HepG2 (cell line): ENCODE results near the gene PRR27. TPM values are rescaled to one million over a fixed set of nuclear protein-coding genes. Genes with fewer than 3 reads are reported as not detected.

Experiments
- GFI1 ChIP-seq: sonication (generic); formaldehyde crosslinking; IDR thresholded peaks from 2 replicates; pipeline ENCODE4 v1.5.0; 2020; ENCODE audit warnings: missing genetic modification reagents, mild to moderate bottlenecking, borderline replicate concordance
- MIER3 ChIP-seq: IDR thresholded peaks from 2 replicates; pipeline ENCODE4 v1.6.1; 2016; ENCODE audit warnings: missing compliant biosample characterization, borderline replicate concordance
- PHF21A ChIP-seq: sonication (generic); formaldehyde crosslinking; IDR thresholded peaks from 2 replicates; pipeline ENCODE4 v1.5.0; 2020; ENCODE audit warnings: mild to moderate bottlenecking, missing genetic modification reagents
- TCF12 ChIP-seq, 2 experiments: fragments of 450-650 bp in 1 of 2; sonication (generic) in 1 of 2; formaldehyde crosslinking in 1 of 2; IDR thresholded peaks; 2 replicates each; pipeline versions ENCODE4 v1.6.1 to v1.8.0; 2017 to 2022; ENCODE audit warnings: antibody characterized with exemption in 1 of 2, mild to moderate bottlenecking in 1 of 2, missing genetic modification reagents in 1 of 2, moderate library complexity in 1 of 2
- TSC22D2 ChIP-seq: sonication (generic); formaldehyde crosslinking; IDR thresholded peaks from 2 replicates; pipeline ENCODE4 v1.5.1; 2020; ENCODE audit warnings: missing genetic modification reagents, mild to moderate bottlenecking, borderline replicate concordance
- ZNF558 ChIP-seq: sonication (generic); formaldehyde crosslinking; IDR thresholded peaks from 2 replicates; pipeline ENCODE4 v1.9.0; 2022; ENCODE audit warnings: mild to moderate bottlenecking, missing genetic modification reagents, borderline replicate concordance
- polyA plus RNA-seq, 8 experiments: library from polyadenylated mRNA; depleted of rRNA in 3 of 8; stranded (reverse) in 7 of 8; unstranded in 1 of 8; fragments of >200 nt; fragmentation: Illumina TruSeq in 4 of 8; extraction: Trizol in 4 of 8; gene quantifications; 2 replicates each; pipeline versions ENCODE4 v1.2.1 to v1.2.3, GENCODE V29; 2011 to 2016; ENCODE audit warnings: low read depth in 4 of 8, missing spikeins in 1 of 8, mixed read lengths in 1 of 8; ENCODE audit not compliant: insufficient read depth in 1 of 8
- total RNA-seq, 5 experiments: library from RNA; depleted of rRNA; stranded (reverse); fragments of >200 nt; fragmentation: Illumina TruSeq; extraction: Trizol; gene quantifications; 2 replicates each; pipeline ENCODE4 v1.2.3, GENCODE V29; 2016; ENCODE audit warnings: low read depth in 1 of 5
- TF ChIP-seq, protein P1 (sequence below): sonication (generic); formaldehyde crosslinking; IDR thresholded peaks from 2 replicates; pipeline ENCODE4 v1.8.0; 2022; ENCODE audit warnings: mild to moderate bottlenecking, missing genetic modification reagents
- TF ChIP-seq, protein P2 (sequence below): sonication (generic); formaldehyde crosslinking; IDR thresholded peaks from 2 replicates; pipeline ENCODE4 v1.8.1; 2023; ENCODE audit warnings: missing genetic modification reagents, mild to moderate bottlenecking, borderline replicate concordance
- TF ChIP-seq, protein P3 (sequence below): IDR thresholded peaks from 2 replicates; pipeline ENCODE4 v1.6.1; 2018; ENCODE audit warnings: missing genetic modification reagents, mild to moderate bottlenecking, missing compliant biosample characterization
- TF ChIP-seq, protein P4 (sequence below): sonication (generic); formaldehyde crosslinking; conservative IDR thresholded peaks from 2 replicates; pipeline ENCODE4 v1.4.0; 2020; ENCODE audit warnings: mild to moderate bottlenecking, missing genetic modification reagents, moderate library complexity

Gene PRR27
- total and polyA plus RNA-seq, 2 of the 13 experiments (the other 11 are each of a cell fraction or from before 2014, with no cell fraction given): not detected

DNA sequence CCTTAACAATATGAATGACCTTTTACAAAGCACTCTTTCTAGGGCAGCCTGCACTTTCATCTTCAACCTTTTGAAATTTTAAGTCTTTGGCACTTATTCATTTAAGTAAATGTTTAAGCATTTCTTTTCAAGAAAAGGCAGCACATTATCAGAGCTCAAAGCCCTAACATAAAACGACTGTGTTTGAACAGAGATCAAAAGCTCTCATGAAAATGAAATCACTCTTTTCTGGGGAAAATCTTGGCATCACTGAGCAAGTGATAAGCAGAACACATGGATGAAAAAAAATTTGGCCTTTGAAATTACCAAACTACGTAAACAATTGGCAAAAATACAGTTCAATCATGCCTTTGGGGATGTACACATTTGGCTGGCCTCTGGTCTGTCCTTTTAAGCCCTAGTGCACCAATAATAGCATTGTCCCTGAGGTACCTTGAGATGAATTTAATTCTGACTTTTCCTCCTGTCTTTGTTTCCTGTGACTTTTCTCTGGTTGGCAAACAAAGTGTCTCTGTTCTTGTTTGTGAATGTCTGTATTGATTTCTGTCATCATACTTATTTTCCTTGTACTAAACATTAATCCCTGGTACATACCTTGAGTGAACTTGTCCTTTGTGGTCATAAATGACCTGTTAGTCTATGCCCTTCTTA lies 28.6 kb downstream of the PRR27 start (continued):
- TF ChIP-seq, protein P1, sequence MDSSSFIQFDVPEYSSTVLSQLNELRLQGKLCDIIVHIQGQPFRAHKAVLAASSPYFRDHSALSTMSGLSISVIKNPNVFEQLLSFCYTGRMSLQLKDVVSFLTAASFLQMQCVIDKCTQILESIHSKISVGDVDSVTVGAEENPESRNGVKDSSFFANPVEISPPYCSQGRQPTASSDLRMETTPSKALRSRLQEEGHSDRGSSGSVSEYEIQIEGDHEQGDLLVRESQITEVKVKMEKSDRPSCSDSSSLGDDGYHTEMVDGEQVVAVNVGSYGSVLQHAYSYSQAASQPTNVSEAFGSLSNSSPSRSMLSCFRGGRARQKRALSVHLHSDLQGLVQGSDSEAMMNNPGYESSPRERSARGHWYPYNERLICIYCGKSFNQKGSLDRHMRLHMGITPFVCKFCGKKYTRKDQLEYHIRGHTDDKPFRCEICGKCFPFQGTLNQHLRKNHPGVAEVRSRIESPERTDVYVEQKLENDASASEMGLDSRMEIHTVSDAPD: peak; percentile 83
- no peak for TF ChIP-seq ZNF558 (CRISPR knock-in tag)
- TF ChIP-seq MIER3 (CRISPR knock-in tag): peak; percentile 19; the same call in 1 of the 2 replicates
- TF ChIP-seq, protein P2, sequence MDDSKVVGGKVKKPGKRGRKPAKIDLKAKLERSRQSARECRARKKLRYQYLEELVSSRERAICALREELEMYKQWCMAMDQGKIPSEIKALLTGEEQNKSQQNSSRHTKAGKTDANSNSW (CRISPR knock-in tag): no peak
- TF ChIP-seq GFI1: peak; percentile 64; the same call in 1 of the 2 replicates
- TF ChIP-seq, protein P3, sequence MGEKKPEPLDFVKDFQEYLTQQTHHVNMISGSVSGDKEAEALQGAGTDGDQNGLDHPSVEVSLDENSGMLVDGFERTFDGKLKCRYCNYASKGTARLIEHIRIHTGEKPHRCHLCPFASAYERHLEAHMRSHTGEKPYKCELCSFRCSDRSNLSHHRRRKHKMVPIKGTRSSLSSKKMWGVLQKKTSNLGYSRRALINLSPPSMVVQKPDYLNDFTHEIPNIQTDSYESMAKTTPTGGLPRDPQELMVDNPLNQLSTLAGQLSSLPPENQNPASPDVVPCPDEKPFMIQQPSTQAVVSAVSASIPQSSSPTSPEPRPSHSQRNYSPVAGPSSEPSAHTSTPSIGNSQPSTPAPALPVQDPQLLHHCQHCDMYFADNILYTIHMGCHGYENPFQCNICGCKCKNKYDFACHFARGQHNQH (CRISPR knock-in tag): peak; percentile 37; the same call in 1 of the 2 replicates
- 0 out of 2 replicates have a peak, but pooled peaks have one; percentile 56 for TF ChIP-seq TSC22D2 (CRISPR knock-in tag)
- peak; percentile 89 for TF ChIP-seq PHF21A (CRISPR knock-in tag)
- no peak for TF ChIP-seq TCF12 (IDR thresholded peaks at IDR 0.05)
- peak; percentile 91 for TF ChIP-seq TCF12 (CRISPR knock-in tag; IDR thresholded peaks at IDR 0.05)
- TF ChIP-seq, protein P4, sequence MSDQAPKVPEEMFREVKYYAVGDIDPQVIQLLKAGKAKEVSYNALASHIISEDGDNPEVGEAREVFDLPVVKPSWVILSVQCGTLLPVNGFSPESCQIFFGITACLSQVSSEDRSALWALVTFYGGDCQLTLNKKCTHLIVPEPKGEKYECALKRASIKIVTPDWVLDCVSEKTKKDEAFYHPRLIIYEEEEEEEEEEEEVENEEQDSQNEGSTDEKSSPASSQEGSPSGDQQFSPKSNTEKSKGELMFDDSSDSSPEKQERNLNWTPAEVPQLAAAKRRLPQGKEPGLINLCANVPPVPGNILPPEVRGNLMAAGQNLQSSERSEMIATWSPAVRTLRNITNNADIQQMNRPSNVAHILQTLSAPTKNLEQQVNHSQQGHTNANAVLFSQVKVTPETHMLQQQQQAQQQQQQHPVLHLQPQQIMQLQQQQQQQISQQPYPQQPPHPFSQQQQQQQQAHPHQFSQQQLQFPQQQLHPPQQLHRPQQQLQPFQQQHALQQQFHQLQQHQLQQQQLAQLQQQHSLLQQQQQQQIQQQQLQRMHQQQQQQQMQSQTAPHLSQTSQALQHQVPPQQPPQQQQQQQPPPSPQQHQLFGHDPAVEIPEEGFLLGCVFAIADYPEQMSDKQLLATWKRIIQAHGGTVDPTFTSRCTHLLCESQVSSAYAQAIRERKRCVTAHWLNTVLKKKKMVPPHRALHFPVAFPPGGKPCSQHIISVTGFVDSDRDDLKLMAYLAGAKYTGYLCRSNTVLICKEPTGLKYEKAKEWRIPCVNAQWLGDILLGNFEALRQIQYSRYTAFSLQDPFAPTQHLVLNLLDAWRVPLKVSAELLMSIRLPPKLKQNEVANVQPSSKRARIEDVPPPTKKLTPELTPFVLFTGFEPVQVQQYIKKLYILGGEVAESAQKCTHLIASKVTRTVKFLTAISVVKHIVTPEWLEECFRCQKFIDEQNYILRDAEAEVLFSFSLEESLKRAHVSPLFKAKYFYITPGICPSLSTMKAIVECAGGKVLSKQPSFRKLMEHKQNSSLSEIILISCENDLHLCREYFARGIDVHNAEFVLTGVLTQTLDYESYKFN (CRISPR knock-in tag): peak; percentile 92
